GM08714 (cell line): ENCODE results near the gene RANBP3.

Experiments
- H3K4me3 ChIP-seq: fragments of 200-500 bp; sonication (Bioruptor generic); 2 replicates; pipeline ENCODE4 v1.5.1; 2014; ENCODE audit warnings: mild to moderate bottlenecking, low read length, inconsistent platforms
- ZNF274 ChIP-seq: IDR thresholded peaks from 2 replicates; pipeline ENCODE4 v1.6.1; 2012; ENCODE audit warnings: mild to moderate bottlenecking, low read depth, low read length

RANBP3 gene

DNA sequence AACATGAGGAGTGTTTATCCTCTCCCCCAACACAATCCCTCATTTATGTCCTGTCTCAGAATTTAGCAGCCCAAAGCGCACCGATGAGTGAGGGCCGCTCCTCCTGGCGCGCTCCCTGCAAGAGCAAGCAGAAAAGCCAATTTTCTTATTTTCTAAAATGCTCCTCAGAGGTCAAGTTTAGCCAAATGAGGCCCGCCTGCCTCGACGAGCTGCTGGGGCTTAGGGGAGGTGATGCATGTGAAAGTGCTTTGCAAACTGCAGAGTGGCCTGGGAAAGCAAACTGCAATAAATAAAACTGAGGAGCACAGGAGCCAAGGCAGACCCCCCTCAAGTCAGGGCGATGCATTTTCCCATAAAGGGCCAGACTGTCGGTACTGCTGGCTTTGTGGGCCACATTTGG, 34.9 kb downstream of the RANBP3 start:
- no peak for TF ChIP-seq ZNF274
- H3K4me3 ChIP-seq: no peak overlapping the region

DNA sequence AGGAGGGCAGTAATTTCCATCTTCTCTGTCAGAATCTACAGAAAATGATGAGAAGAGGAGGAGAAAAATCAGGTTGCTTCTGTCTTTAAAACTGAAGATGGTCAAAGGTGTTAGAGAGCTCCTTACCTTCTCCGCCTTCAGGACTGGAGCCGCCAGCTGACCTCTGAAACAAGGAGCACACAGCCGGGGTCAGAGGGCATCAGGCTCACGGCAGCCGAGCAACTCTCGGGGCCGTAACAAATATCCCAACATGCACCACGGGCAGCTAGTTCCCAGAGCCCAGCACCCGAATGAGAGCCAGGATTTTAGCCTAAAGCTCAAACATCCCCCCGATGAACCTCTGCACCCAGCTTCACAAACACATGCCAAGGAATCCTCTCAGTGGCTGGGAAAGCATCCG, 36.3 kb downstream of the RANBP3 start:
- no peak overlapping the region for H3K4me3 ChIP-seq
- no peak for TF ChIP-seq ZNF274

DNA sequence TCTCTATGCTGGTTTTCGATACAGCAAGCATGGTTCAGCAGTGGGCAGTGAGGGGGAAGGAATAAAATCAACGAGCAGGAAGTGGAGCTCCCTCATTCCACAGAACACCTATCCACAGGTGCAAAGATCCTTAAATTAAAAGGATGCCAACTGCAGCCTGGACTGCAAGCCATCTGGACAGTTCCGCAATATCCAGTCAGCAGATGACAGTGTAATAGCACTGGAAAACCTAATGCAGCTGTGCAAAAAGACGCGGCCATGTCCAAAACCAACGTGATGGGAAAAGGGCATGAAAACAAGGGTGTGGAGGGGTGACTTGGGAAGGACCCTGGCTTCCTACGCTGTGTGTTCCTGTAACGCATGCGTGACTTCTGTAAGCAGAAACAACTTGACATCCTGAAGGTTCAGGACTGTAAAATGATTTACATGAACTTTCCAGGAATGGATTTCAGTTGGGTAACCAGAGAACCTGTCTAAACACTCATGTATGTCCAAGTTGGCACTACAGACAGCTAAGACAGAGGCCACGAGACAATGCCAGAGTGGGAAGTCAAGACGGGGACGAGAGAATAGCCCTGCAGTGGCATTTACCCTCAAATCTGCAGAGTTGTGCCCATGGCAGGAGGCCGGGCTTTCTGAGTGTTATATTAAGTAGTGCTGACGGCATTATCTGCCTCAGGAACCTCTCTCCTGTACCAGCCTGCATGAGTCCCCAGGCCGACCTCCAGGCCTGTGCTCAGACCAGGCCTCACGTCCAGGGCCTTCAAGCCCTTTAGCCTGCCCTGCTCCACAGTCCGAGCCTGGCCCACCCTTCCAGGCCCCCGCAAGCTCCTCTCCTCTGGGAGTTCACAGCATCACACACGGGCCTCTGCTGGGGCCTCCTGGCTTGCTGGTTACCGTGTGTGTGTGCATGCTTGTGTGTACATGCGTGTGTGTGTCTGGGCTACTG, 37.4 kb downstream of the RANBP3 start:
- TF ChIP-seq ZNF274: no peak
- no peak overlapping the region for H3K4me3 ChIP-seq

DNA sequence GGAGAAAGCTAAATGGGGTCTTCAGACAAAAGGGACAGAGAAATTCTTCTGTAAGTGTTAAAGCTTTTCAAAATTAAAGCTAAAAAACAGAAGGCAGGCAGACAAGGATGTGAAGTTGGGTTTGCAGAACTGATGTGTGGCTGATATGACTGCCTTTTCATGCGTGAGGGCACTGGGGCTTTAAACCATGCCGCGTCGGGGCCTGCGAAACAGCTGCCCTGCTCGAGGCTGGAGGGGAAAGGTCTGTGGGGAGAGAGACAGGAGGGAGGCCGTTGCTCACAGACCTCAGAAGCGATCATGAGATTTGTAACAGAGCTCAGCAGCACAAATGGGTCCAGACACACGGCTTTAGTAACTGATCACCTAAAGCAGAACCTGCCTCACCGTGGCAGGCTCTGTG, 40.4 kb downstream of the RANBP3 start:
- H3K4me3 ChIP-seq: no peak overlapping the region
- TF ChIP-seq ZNF274: no peak

DNA sequence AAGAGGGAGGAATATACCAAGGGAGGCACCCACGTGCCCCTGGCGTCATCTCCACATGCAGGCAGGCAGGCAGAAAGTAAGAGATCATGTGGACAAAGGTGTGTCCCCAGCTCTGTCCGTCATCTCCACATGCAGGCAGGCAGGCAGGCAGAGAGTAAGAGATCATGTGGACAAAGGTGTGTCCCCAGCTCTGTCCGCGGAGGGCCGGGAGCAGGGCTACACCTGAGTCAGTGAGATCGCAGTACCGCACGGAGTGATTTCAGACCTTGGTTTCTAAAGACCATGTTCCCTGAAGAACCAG, 41.7 kb downstream of the RANBP3 start:
- no peak overlapping the region for H3K4me3 ChIP-seq
- TF ChIP-seq ZNF274: no peak

DNA sequence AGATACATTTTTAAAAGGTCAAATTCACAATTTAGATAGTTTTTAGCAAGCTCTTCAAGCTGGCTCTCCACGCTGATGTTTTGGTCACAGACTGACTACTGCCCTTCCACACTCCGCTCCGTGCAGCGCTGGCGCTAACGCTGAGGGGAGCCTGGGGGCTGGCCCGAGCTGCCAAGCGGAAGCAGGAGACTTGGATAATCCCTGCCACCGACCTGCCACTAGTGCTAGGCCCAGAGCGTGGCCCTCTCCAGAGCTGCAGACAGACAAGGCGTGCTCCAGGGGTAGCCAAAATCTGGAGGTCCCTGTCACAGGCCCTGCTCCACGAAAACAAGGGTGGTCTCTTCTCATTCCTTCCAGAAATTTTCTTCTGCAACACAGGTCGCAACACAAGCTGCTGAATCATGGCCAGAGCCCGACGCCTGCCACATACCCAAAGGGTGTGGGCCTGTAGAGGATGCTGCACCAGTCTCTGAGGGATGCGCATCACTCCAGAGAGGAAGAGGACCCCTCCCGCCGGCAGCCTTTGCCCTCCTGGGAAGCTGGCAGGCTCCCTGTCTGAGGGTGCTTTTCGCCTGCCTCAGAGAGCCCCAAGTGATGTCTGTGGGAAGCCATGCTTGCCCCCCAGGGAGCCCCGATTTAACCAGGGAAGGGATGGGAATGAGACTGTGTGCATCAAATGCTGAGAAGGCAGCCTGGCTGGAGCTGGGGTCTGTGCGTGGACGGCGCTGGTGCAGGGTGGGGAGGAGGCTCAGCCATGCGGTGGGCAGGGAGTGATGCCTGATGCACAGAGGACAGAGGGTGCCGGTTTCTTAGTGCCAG, 42.3 kb downstream of the RANBP3 start:
- no peak for TF ChIP-seq ZNF274
- no peak overlapping the region for H3K4me3 ChIP-seq

DNA sequence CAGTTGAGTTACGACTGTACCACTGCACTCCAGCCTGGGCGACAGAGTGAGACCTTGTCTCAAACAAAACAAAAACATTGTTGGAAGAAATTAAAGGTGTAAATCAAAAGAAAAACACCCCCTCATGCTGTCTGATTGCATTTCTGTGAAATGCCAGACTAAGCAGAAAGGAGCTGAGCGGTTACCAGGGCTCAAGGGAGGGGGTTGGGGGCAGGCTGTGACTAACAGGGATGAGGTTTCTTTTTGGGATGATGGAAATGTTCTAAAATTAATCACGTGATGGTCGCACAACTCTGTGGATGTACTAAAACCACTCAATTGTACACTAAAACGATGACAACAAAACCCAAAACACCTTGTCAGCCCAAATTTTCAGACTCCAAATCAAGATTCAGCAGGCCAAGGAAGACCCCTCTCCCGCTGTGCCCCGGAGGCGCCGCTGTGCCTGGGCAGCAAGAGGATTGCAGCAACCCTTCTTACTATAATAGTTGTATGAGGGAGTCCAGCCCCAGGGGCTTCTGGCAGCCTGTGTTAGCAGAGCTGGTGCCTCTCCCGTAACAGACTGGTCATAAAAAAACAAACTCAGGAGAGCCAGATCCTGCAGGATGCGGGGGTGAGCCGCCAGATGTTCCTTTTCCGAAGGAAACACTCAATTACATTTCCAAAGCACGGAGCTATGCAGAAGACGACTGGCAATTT, 43.0 kb downstream of the RANBP3 start:
- H3K4me3 ChIP-seq: no peak overlapping the region

DNA sequence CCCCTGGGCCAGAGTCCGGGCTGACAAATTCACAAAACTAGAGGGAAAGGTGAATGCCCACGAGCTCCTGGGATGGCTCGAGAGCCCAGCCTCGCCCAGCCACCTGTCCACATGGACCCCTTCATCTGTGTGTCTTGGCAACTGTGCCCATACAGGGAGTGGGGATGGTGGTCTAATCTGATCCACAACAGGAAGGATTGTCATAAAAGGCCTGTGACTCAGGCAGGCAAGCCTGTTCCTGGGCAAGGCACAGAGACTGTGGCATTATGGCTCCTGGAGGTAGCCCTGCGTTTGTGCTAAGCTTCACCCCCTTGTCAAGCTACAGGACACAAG, 43.9 kb downstream of the RANBP3 start:
- no peak for TF ChIP-seq ZNF274
- H3K4me3 ChIP-seq: no peak overlapping the region

More for the DNA sequence above, 43.0 kb downstream of the RANBP3 start:
- TF ChIP-seq ZNF274: no peak

DNA sequence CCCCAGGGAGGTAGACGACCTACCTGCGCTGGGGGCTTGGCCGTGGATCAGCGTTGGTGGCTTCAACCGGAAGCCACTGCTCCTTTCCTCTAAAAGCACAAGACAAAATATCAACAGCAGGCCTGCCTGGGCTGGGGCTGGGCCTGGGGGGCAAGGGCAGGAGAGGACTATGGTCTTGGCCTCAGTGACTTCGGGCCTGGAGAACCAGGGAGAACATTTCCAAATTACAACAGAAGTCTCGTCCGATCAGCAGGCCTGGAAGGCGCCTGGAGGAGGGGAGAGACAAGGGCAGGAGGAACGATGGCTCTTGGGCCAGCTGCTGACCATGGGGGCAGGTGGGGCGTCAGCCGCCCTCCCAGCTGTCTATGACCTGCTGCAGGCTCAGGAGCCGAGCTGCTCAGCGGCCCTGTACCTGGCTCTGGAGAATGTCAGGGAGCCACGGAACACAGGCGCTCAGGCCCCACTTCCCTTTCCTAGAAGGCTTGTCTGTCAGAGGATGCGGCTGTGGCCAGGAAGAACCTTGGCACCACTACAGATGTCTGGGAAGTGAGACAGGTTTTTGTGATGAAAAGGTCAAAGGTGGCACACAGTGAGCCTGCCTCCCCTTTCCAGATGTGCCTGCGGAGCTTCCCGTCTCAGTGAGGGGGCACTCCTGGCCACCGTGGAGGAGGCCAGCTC, 44.4 kb downstream of the RANBP3 start:
- no peak for TF ChIP-seq ZNF274
- no peak overlapping the region for H3K4me3 ChIP-seq

DNA sequence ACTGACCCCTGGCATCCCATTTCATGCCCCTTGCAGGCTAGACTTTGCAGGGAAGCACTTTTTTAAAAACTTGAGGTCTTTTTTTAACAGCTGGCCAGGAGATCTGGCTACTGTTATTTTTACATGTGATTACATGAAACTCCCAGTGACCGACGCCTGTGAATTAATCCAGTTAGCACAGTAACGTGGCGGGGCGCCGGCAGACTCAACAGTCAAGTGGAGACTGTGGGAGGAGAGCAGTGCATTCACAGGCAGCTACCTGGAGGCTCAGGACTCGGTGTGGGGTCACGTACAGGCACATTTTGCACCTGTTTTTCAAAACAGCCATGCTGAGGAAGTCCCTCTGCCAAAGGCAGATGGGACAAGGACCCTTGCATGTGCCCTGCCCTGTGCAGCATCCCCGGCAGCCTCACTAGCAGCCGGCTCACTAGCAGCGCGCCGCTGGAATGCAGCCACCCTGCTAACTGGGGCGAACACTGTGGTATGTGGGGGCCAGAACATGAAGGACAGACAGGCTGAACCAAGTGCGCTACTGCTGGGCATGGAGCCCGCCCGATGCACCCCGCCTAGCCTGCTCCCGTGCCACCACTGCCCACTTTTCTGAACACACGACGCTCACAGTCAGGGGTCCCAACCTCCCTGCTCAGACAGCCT, 45.2 kb downstream of the RANBP3 start:
- no peak overlapping the region for H3K4me3 ChIP-seq
- TF ChIP-seq ZNF274: no peak

DNA sequence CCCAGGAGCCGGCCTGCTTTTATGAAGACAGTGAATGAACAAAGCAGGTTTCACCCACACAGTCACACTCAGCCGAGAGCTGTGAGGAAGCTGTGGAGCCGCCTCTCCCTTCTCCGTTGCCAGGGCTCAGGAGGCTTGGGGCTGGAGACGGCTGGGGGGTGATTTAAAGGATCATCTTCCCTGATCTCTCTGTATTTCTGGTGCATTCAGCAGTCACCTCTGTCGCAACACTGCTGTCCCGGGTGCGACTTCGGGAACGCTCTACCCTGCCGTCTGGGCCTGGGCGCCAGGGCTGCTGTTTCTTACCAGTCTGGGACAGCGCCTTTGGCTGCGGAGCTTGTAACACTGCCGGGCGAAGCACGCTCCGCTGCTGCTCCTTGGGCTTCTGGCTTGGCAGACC, 45.8 kb downstream of the RANBP3 start:
- no peak for TF ChIP-seq ZNF274
- H3K4me3 ChIP-seq: no peak overlapping the region

DNA sequence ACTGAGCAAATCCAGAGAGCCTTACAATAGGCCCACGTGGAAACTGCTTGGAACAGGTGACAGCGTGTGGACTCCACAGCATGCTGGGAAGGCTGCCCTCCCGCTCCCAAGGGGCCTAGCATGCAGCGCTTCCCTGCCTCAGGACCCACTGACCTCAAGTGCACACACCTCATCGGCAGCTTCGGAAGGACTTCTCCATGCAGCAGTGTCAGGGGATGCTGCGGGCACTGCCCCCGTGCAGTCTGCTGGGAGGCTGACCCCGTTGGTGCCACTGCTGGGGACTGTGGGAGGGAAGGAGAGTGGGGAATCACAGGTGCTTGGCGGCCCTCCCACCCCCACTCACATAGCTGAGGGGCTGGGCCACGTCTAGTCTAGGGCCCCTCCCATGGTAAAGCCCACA, 46.7 kb downstream of the RANBP3 start:
- no peak for TF ChIP-seq ZNF274
- H3K4me3 ChIP-seq: no peak overlapping the region

DNA sequence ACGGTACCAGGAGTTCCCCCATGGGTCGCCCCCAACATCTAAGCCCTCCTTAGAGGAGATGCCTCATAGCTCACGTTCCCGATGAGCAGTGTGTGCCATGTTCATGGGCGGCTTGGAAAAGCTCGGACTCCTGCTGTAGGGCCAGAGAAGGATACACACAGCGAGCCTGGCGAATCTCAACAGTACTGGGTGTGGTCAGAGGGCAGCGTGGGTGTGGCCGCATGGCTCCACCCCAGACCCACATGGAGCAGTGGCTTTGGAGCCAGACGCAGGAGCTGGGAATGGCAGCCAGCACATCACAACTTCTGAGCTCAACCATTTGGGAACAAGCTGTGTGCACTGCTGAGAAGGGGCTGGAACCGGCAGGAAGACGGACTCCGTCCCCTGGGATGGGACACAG, 48.3 kb downstream of the RANBP3 start:
- no peak overlapping the region for H3K4me3 ChIP-seq
- TF ChIP-seq ZNF274: no peak

DNA sequence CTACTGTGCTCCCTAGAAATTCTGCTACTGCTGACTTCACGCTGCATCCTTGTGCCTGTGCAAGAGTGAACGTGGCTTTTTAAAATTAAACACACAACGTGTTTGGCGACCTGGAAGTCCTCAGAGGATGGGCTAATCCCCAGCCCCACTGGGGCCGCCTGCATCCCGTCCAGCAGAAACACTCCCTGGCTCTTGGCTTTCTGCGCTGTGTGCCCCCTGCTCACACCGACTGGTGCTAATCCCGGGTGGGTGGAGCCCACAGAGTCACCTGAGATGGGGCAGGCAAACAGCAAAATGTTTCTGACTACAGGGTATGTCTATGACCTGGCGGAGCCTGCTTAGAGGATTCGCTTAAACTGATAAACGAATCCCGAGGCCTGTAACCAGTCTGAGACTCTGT, 48.8 kb downstream of the RANBP3 start:
- no peak overlapping the region for H3K4me3 ChIP-seq
- no peak for TF ChIP-seq ZNF274
